GM20000 (cell line): ENCODE data around the gene ABCF1.

Source experiments
- DNase-seq: peaks from one replicate; pipeline ENCODE4 v3.0.0; 2012; ENCODE audit warnings: low spot score
- TF ChIP-seq, protein P1 (sequence below): IDR thresholded peaks from 2 replicates; pipeline ENCODE4 v1.5.1; 2012; ENCODE audit warnings: mild to moderate bottlenecking, control low read depth; ENCODE audit errors: extremely low read depth, missing control alignments

Gene ABCF1

DNA sequence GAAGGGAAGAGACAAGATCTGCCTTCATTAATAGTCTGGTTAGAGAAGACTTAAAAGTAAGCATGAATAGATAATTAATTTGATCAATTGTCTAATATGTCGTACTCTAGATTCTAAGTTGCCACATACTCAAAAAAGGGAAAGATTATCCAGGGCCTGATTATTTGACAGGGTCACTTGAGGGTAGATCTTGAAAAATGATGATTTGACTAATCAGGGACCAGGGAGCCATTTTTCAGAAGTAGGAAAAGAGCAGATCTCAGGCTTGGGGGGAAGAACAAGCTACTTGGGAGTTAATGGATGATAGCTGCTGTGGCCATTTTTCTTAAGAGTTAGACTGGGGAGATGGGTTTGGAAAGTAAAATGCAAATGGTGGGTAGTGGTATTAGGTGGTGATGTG lies 21.0 kb downstream of the ABCF1 start:
- TF ChIP-seq, protein P1, sequence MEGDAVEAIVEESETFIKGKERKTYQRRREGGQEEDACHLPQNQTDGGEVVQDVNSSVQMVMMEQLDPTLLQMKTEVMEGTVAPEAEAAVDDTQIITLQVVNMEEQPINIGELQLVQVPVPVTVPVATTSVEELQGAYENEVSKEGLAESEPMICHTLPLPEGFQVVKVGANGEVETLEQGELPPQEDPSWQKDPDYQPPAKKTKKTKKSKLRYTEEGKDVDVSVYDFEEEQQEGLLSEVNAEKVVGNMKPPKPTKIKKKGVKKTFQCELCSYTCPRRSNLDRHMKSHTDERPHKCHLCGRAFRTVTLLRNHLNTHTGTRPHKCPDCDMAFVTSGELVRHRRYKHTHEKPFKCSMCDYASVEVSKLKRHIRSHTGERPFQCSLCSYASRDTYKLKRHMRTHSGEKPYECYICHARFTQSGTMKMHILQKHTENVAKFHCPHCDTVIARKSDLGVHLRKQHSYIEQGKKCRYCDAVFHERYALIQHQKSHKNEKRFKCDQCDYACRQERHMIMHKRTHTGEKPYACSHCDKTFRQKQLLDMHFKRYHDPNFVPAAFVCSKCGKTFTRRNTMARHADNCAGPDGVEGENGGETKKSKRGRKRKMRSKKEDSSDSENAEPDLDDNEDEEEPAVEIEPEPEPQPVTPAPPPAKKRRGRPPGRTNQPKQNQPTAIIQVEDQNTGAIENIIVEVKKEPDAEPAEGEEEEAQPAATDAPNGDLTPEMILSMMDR = no peak
- DNase-seq = no peak

DNA sequence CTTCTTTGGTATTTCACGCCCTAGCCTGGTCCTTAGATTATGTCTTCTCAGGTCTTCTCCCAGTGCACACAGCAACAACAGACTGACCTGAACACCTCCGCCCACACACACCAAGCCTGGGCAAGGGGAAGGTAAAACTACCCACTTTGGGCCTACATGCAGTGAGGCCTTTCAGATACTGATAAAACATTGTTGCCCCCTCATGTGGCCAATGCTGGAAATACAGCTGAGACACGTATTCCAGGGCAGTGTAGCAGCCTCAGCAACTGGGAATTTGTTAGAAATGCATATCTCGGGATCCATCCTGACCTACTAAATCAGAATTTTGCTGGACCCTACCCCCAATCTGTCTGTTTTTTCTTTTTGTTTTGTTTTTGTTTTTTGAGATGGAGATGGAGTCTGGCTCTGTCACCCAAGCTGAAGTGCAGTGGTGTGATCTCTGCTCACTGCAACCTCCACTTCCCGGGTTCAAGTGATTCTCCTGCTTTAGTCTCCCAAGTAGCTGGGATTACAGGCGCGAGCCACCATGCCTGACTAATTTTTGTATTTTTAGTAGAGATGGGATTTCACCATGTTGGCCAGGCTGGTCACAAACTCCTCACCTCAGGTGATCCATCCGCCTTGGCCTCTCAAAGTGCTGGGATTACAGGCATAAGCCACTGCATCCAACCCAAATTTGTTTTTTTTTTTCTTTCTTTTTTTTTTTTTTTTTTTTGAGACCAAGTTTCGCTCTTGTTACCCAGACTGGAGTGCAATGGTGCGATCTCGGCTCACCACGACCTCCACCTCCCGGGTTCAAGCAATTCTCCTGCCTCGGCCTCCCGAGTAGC lies 26.3 kb downstream of the ABCF1 start:
- peak; percentile 78 for DNase-seq

DNA sequence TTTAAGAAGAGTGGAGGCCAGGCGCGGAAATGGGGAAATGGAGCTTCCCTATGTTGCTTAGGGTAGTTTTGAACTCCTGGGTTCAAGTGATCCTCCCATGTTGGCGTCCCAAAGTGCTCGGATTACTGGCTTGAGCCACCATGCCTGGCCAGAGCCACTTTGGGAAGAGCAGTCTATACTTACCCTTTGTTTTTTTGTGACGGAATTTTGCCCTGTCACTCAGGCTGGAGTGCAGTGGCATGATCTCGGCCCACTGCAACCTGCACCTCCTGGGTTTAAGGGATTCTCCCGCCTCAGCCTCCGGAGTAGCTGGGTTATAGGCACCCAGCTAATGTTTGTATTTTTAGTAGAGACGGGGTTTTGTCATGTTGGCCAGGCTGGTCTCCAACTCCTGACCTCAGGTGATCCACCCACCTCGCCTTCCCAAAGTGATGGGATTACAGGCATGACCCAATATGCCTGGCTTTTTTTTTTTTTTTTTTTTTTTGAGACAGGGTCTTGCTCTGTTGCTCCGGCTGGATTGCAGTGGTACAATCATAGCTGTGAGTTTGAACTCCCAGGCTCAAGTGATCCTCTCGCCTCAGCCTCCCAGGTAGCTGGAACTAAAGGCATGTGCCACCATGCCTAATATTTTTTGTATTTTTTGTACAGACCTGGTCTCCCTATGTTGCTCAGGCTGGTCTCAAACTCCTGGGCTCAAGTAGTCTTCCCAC lies 27.8 kb downstream of the ABCF1 start:
- TF ChIP-seq, protein P1 = no peak
- DNase-seq = no peak

More for the DNA sequence above, 26.3 kb downstream of the ABCF1 start:
- TF ChIP-seq, protein P1 = peak; percentile 86

DNA sequence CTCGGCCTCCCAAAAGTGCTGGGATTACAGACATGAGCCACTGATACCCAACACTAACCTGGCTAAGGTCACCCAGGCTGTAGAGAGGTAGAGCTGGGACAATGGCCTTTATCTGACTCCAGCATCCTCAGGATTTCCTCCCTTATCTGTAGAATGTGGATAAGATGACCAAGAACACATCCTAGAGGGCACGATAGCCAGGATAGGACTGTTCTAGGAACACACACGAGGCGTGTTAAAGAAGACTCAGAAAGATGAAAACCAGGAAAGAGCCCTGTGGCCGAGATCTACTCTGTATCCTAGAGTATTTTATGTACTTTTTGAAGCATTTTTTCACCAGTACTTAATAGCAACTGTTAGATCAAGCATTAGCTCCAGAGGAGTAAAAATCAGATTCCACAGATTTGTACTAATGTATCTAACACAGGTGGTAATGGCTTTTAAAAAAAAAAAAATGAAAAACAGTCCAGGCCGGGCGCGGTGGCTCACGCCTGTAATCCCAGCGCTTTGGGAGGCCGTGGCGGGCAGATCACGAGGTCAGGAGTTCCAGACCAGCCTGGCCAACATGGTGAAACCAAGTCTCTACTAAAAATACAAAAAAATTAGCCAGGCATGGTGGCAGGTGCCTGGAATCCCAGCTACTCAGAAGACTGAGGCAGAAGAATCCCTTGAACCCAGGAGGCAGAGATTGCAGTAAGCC lies 28.5 kb downstream of the ABCF1 start:
- TF ChIP-seq, protein P1 = no peak
- DNase-seq = no peak

DNA sequence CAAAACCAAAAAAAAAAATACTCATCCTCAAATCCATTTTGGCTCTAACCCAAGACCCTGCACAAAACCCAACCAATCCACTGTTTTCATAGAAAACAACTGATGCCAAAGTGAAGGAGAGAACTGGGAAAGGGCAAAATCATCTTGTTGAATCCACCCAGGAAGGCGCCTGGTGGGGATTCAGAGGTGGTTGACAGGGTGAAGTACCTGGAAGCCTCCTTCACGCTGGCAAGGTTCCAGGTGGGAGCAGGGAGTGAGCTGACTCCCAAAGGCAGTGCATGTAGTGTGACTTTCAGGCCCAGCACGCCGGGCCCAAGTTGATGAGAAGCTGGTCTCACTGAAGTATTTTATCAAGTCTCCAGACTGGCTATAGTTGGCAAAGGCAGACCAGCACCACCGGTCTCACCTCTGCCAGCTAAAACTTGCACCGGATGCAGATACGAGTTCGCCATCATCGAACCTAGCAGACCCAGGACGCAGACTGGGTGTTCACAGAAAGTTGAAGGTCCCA lies 29.3 kb downstream of the ABCF1 start:
- DNase-seq = no peak
- TF ChIP-seq, protein P1 = no peak

DNA sequence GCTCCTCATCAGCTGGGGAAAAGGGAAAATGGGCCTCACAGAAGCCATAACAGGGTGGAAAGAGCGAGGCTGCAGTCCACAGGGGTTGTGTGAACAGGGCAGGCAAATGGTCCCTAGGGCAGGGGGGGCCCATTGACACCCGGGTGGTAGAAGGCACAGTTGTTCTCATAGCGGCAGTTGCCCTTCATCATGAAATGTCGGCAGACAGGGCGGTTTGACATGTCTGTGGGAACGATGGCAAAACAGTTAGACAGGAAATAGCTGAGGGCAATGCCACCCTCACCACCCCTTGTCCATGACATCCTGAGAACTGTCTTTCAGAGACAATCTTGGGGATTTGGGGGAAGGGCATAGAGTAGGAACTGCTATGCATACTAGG lies 30.2 kb downstream of the ABCF1 start:
- no peak for DNase-seq
- TF ChIP-seq, protein P1 = no peak
